T1000 (cell line): ENCODE measurements around the gene CDC16.
"Not testable (repeated sequence)": the region's sequence is repeated elsewhere in the genome, so short reads cannot be mapped to it uniquely, and the experiment has no call there.

Source experiments
- DNase-seq: peaks from one replicate; lab custom pipeline; 2025; ENCODE audit warnings: mixed read lengths; lab: John Stamatoyannopoulos, UW

Gene CDC16

GRCh38 chr13:114227528-114227927 is 7.2 kb upstream of the CDC16 start:
- no peak for DNase-seq

- no peak for DNase-seq
Measured at GRCh38 chr13:114228176-114228575, 6.5 kb upstream of the CDC16 start.

- no peak for DNase-seq
Measured at GRCh38 chr13:114229506-114229905, 5.2 kb upstream of the CDC16 start.

GRCh38 chr13:114230117-114230516 is 4.6 kb upstream of the CDC16 start:
- DNase-seq, result no peak

- no peak for DNase-seq
Measured at GRCh38 chr13:114230575-114230974, 4.1 kb upstream of the CDC16 start.

- DNase-seq, result no peak
Measured at GRCh38 chr13:114231886-114232285, 2.8 kb upstream of the CDC16 start.

GRCh38 chr13:114234266-114234644 is 442 bp upstream of the CDC16 start:
- DNase-seq, result no peak

- no peak for DNase-seq
Measured at GRCh38 chr13:114235697-114236096, 1.0 kb downstream of the CDC16 start.

- DNase-seq, result no peak
Measured at GRCh38 chr13:114236227-114236626, 1.5 kb downstream of the CDC16 start.

- DNase-seq, result no peak
Measured at GRCh38 chr13:114237415-114238112, 2.9 kb downstream of the CDC16 start.

GRCh38 chr13:114241918-114242317 is 7.2 kb downstream of the CDC16 start:
- DNase-seq, result no peak

GRCh38 chr13:114243971-114244370 is 9.3 kb downstream of the CDC16 start:
- no peak for DNase-seq

- no peak for DNase-seq
Measured at GRCh38 chr13:114244637-114245036, 9.9 kb downstream of the CDC16 start.

GRCh38 chr13:114248011-114248410 is 13.3 kb downstream of the CDC16 start:
- no peak for DNase-seq

GRCh38 chr13:114249077-114249476 is 14.4 kb downstream of the CDC16 start:
- DNase-seq, result no peak

GRCh38 chr13:114251639-114252440 is 17.1 kb downstream of the CDC16 start:
- not testable (repeated sequence) for DNase-seq

GRCh38 chr13:114256547-114256946 is 21.9 kb downstream of the CDC16 start:
- DNase-seq, result no peak

- no peak for DNase-seq
Measured at GRCh38 chr13:114257014-114257413, 22.3 kb downstream of the CDC16 start.

GRCh38 chr13:114258589-114258988 is 23.9 kb downstream of the CDC16 start:
- no peak for DNase-seq

- no peak for DNase-seq
Measured at GRCh38 chr13:114259374-114259773, 24.7 kb downstream of the CDC16 start.

GRCh38 chr13:114259974-114260373 is 25.3 kb downstream of the CDC16 start:
- DNase-seq, result no peak

- no peak for DNase-seq
Measured at GRCh38 chr13:114260814-114261213, 26.1 kb downstream of the CDC16 start.

GRCh38 chr13:114261328-114261965 is 26.8 kb downstream of the CDC16 start:
- no peak for DNase-seq
